ENCODE measurements around the gene PPARG. TPM values are rescaled to one million over a fixed set of nuclear protein-coding genes. Genes with fewer than 3 reads are reported as not detected.

Gene PPARG
- total and polyA plus RNA-seq, 10 of the 15 experiments (the other 5 are each of a cell fraction or from before 2014, with no cell fraction given) = 0.06 to 0.86 (median 0.12) TPM; not detected in 5

DNA sequence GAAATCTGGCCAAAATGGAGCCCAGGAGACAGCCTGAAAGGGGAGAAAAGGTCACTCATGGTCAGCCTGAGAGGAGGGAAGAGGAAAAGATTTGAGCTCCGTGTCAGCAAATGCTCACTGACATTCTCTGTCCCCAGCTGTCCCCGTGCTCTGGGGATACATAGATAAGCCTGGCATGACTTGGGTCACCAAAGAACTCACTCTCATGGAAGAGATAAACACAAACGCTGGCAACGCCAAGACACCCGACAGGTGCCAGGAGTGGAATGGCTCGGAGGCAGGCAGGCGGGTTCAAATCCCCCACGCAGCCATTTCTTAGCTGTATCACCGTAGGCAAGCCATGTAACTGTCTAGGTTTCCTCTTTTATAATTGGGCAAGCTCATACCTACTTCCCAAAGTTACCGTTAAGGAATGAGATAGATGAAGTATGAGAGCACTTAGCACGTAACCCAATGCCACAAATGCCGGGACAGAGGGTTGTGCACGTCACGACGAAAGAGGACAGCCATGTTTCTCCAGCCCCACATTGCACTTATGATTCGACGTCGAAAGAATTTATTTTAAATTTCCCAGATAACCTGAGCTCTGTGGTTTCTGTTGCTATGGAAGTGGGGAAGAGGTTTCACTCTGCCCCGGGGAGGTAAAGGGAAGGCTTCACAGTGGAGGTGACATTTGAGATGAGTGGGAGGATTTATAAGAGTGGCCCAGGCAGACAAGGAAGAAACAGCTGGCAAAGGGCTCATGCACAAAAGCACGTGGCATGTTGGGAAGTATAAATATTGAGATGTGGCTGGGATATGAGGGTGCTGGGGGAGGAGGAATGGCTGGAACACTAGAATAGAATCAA lies 154.0 kb downstream of the PPARG start:
- 57% methylated on average over 20 of the region's 20 CpGs for WGBS (ENCODE audit: insufficient coverage, insufficient replicate concordance, low lambda C conversion rate, missing lambda C conversion rate)
- RAD21 ChIA-PET (ENCODE audit: unreplicated experiment) = no interaction called here

More for the DNA sequence above, 154.0 kb downstream of the PPARG start:
- BruUV-seq (replicated peaks) = no TSS peak
- Histone ChIP-seq H3K4me2 (ENCODE audit: control insufficient read depth, insufficient read depth) (no peak overlapping the region), H3K36me3 (ENCODE audit: control insufficient read depth in 2 of 2, insufficient read depth in 2 of 2, low read length in 1 of 2) (no peaks in the 10 kb centered on the region), H3K79me2 (ENCODE audit: control insufficient read depth, insufficient read depth, low read length) (no peaks in the 10 kb centered on the region), H2AFZ (ENCODE audit: control insufficient read depth, low read depth, low read length) (no peak overlapping the region), H3K4me1 (ENCODE audit: control insufficient read depth, insufficient read depth, low read length) (no peaks in the 10 kb centered on the region), H3K9me3 (replicated peaks; ENCODE audit: control insufficient read depth, insufficient read depth, low read length) (no peaks in the 10 kb centered on the region), H3K4me3 (no peak overlapping the region), H4K20me1 (ENCODE audit: control insufficient read depth, insufficient read depth) (no peaks in the 10 kb centered on the region), H3K9ac (ENCODE audit: control insufficient read depth, insufficient read depth, low read length) (no peak overlapping the region), H3K27ac (ENCODE audit: control insufficient read depth, insufficient read depth) (no peak overlapping the region), H3K27me3 (replicated peaks in 1 of 2; ENCODE audit: control insufficient read depth in 2 of 2, insufficient read depth in 2 of 2, low read length in 1 of 2) (peaks cover 5 to 10% of the 10 kb centered on the region in 2 experiments; a peak in 3 of 4 replicates)
- DNase-seq (ENCODE audit: low read depth, low spot score) = no peak
- intact Hi-C loops (cut with micrococcal nuclease; ENCODE audit: unreplicated experiment) (no loop called here), in situ Hi-C loops (cut with MboI) (no loop called here)
- no peak for ATAC-seq
- POLR2A ChIA-PET = no interaction called here
- CTCF ChIA-PET = no interaction called here
- SMC1A ChIA-PET (ENCODE audit: uncharacterized antibody, unreplicated experiment) = interaction anchor here (0.9 kb wide), 1 partner anchor 676 kb away, joined by 3 read pairs; no protein-coding TSS in a partner anchor
- no peak for FAIRE-seq
- TF ChIP-seq SUZ12 (IDR thresholded peaks at IDR 0.05; ENCODE audit: unreplicated experiment) (no peak), CBFB (IDR thresholded peaks at IDR 0.05; ENCODE audit: low read depth) (no peak), YBX1 (IDR thresholded peaks at IDR 0.05) (no peak), PML (IDR thresholded peaks at IDR 0.05; ENCODE audit: low read length) (no peak), IKZF2 (IDR thresholded peaks at IDR 0.05) (no peak), GATAD2B (conservative IDR thresholded peaks at IDR 0.05; ENCODE audit: low read depth) (no peak), DPF2 (IDR thresholded peaks at IDR 0.05) (no peak), NFIC (IDR thresholded peaks at IDR 0.05; ENCODE audit: low read depth, low read length) (no peak)
- TF ChIP-seq, protein P1, sequence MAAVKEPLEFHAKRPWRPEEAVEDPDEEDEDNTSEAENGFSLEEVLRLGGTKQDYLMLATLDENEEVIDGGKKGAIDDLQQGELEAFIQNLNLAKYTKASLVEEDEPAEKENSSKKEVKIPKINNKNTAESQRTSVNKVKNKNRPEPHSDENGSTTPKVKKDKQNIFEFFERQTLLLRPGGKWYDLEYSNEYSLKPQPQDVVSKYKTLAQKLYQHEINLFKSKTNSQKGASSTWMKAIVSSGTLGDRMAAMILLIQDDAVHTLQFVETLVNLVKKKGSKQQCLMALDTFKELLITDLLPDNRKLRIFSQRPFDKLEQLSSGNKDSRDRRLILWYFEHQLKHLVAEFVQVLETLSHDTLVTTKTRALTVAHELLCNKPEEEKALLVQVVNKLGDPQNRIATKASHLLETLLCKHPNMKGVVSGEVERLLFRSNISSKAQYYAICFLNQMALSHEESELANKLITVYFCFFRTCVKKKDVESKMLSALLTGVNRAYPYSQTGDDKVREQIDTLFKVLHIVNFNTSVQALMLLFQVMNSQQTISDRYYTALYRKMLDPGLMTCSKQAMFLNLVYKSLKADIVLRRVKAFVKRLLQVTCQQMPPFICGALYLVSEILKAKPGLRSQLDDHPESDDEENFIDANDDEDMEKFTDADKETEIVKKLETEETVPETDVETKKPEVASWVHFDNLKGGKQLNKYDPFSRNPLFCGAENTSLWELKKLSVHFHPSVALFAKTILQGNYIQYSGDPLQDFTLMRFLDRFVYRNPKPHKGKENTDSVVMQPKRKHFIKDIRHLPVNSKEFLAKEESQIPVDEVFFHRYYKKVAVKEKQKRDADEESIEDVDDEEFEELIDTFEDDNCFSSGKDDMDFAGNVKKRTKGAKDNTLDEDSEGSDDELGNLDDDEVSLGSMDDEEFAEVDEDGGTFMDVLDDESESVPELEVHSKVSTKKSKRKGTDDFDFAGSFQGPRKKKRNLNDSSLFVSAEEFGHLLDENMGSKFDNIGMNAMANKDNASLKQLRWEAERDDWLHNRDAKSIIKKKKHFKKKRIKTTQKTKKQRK (IDR thresholded peaks at IDR 0.05; ENCODE audit: low read depth, low read length) = no peak
- TF ChIP-seq, protein P2, sequence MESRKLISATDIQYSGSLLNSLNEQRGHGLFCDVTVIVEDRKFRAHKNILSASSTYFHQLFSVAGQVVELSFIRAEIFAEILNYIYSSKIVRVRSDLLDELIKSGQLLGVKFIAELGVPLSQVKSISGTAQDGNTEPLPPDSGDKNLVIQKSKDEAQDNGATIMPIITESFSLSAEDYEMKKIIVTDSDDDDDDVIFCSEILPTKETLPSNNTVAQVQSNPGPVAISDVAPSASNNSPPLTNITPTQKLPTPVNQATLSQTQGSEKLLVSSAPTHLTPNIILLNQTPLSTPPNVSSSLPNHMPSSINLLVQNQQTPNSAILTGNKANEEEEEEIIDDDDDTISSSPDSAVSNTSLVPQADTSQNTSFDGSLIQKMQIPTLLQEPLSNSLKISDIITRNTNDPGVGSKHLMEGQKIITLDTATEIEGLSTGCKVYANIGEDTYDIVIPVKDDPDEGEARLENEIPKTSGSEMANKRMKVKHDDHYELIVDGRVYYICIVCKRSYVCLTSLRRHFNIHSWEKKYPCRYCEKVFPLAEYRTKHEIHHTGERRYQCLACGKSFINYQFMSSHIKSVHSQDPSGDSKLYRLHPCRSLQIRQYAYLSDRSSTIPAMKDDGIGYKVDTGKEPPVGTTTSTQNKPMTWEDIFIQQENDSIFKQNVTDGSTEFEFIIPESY (IDR thresholded peaks at IDR 0.05) = no peak
